Kidney capillary endothelial cell (primary cell): Measurements from ENCODE around the gene MAN2A2.
"Not testable (repeated sequence)": the region's sequence is repeated elsewhere in the genome, so short reads cannot be mapped to it uniquely, and the experiment has no call there.

Source experiments
- DNase-seq: peaks from one replicate; pipeline ENCODE4 v3.0.0-alpha.2; 2018; ENCODE audit warnings: low spot score

MAN2A2 gene

DNA sequence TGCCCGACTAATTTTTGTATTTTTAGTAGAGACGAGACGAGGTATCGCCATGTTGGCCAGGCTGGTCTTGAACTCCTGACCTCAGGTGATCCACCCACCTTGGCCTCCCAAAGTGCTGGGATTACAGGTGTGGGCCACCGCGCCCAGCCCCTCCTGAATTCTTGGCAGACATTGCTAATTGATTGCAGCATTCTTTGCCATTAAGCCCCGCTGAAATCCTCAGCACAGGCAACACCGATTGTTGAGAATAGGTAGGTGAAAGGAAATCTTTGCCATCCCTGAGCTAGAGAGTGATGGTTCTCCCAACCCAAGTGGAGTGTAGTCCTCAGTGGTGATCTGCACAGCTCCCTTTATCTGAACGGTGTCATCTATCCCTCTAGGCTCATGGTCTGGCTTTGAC lies 1.6 kb downstream of the MAN2A2 start:
- no peak for DNase-seq

DNA sequence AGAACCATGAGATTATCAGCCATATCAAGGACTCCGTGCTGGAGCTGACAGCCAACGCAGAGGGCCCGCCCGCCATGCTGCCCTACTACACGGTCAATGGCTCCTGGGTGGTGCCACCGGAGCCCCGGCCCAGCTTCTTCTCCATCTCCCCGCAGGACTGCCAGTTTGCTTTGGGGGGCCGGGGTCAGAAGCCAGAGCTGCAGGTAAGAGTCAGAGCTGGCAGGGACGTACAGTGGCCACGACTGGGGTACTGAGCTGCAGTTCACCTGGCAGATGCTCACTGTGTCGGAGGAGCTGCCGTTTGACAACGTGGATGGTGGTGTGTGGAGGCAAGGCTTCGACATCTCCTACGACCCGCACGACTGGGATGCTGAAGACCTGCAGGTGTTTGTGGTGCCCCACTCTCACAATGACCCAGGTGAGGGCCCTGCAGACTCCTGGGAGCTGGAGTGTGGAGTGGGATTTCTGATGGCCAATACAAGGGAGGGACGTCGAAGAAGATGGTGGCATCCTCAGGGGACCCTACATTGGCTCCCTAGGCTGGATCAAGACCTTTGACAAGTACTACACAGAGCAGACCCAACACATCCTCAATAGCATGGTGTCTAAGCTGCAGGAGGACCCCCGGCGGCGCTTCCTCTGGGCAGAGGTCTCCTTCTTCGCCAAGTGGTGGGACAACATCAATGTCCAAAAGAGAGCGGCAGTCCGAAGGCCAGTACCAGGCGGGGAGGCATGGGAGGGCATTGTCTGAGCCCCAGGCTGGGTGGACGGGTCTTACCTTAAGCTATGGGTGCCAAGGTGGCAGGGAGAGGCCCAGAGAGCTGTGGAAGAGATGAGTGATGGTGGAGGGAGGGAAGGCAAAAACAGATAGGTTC lies 2.4 kb downstream of the MAN2A2 start:
- no peak for DNase-seq

DNA sequence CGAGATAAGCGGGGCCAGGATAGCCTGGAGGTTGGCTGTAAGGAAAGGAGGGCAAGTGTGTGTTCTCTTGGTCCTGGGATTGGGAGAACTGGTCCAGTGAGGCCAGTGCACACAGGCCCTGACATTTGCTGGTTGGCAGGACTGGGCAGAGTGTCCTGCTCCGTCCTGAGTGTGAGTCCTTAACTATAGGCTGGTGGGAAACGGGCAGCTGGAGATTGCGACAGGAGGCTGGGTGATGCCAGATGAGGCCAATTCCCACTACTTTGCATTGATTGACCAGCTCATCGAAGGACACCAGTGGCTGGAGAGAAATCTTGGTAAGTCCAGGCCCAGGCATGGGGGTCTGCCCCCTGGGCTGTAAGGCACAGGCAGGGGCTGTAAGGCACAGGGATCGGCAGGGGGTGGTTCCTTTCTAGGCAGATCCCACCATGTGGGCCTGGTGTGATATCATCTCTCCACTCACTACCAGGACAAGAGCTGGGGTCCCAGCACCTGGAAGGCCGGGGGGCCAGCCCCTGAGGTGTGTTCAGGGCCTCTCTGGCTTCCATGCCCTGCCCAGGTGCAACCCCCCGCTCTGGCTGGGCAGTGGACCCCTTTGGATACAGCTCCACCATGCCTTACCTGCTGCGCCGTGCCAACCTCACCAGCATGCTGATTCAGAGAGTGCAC lies 3.2 kb downstream of the MAN2A2 start:
- DNase-seq, result no peak

DNA sequence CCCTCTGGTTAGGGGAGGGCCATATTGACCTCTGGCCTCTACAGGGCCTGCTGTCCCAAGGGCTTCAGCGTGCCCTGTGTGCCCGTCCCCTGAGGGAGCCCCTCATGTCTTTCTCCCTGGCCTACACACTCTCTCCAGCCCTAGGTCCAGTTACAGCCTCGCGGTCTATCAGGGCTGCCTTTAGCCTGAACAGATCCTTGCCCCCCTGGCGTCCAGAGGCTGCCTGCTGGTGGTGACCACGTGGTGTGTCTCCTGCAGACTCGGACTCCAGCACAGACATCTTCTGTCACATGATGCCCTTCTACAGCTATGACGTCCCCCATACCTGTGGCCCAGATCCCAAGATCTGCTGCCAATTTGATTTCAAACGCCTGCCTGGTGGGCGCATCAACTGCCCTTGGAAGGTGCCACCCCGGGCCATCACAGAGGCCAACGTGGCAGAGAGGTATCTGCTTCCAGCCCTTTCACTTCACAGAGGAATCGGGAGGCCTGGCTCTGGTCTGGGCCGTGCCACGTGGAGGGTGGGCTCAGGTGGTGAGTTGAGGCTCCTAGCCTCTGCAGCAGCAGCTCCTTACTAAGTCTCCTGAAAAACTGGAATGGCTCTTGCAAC lies 4.1 kb downstream of the MAN2A2 start:
- DNase-seq, result no peak

DNA sequence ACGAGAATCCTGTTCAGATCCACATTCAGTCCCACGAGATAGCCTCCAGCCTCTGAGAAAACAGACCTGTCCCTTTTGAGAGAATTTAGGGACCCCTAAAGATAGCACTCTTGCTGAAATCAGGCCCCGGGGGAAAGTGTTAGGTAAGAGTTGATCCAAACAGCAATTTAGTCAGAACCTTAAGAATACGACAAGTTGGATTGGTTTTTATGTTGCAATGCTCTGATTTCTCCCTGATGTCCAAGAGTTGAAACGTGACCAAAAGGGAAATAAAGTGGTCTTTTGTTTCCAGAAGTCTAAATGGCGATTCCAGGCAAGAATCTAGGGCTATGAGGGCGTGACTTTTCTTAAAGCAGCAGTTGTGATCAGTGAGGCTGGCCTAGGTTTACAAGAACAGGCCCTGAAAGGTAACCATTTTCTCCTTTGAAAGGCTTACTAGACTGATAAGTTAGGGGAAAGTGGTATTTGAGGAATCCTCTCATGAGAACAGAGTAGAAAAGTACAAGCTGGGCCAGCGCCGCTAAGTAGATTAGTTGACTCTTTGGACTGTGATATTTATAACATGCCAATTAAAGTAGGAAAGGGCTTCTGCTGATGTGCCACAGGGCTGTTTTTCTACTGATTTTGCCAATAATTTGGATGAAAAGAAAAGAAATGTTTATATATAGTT lies 4.9 kb downstream of the MAN2A2 start:
- no peak for DNase-seq

DNA sequence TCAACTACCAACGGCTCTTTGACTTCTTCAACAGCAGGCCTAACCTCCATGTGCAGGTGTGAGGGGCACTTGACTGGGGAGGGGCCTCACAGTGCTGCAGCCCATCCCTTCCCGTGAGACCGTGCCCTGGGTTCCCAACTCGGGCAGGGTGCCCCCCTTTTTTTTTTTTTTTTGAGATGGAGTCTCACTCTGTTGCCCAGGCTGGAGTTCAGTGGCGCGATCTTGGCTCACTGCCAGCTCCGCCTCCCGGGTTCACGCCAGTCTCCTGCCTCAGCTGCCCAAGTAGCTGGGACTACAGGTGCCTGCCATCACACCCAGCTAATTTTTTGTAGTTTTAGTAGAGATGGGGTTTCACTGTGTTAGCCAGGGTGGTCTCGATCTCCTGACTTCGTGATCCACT lies 6.3 kb downstream of the MAN2A2 start:
- not testable (repeated sequence) for DNase-seq

DNA sequence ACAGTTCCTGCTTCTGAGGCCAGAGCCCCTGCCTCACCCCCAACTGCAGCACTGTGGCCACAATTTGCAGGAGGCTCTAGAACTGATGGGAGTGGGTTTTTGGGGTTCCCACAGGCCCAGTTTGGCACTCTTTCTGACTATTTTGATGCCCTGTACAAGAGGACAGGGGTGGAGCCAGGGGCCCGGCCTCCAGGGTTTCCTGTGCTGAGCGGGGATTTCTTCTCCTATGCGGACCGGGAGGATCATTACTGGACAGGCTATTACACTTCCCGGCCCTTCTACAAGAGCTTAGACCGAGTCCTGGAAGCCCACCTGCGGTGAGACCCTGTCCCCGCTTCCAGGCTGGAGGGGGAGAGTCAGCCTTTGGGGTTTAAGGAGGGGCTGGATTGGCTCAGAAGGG lies 6.9 kb downstream of the MAN2A2 start:
- DNase-seq, result no peak

DNA sequence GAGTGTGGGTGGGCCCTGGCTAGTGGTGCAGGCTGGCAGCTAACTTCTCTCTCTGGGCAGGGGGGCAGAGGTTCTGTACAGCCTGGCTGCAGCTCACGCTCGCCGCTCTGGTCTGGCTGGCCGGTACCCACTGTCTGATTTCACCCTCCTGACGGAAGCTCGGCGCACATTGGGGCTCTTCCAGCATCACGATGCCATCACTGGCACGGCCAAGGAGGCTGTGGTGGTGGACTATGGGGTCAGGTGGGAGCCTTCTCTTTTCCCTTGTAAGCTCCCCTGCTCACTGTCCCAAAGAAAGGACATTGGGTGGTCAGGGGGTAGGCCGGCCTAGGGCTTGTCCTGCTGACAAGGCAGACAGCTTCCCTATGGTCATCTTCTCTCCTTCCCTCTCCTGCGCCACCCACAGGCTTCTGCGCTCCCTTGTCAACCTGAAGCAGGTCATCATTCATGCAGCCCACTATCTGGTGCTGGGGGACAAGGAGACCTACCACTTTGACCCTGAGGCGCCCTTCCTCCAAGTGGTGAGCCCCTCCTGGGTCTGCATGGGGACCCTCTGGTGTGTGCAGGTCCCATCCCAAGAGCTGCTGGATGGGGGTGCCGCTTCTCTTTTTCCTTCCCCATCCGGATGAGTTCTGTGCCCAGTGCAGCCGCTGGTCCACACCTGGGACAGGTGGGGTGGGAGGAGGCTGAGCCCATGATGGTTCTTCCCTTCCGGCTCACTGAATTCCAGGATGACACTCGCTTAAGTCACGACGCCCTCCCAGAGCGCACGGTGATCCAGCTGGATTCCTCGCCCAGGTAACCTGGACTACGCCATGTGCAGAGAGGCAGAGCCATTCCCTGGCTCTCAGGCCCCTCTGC lies 7.6 kb downstream of the MAN2A2 start:
- no peak for DNase-seq

DNA sequence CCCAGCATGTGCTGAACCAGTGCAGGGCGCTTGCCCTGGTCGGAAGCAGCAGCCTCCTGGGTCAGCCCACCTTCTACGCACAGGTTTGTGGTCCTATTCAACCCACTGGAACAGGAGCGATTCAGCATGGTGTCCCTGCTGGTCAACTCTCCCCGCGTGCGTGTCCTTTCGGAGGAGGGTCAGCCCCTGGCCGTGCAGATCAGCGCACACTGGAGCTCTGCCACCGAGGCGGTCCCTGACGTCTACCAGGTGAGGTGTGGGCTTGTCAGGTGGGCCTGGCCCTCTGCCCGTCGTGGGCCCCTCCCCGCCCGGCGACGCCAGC lies 8.2 kb downstream of the MAN2A2 start:
- DNase-seq, result no peak

DNA sequence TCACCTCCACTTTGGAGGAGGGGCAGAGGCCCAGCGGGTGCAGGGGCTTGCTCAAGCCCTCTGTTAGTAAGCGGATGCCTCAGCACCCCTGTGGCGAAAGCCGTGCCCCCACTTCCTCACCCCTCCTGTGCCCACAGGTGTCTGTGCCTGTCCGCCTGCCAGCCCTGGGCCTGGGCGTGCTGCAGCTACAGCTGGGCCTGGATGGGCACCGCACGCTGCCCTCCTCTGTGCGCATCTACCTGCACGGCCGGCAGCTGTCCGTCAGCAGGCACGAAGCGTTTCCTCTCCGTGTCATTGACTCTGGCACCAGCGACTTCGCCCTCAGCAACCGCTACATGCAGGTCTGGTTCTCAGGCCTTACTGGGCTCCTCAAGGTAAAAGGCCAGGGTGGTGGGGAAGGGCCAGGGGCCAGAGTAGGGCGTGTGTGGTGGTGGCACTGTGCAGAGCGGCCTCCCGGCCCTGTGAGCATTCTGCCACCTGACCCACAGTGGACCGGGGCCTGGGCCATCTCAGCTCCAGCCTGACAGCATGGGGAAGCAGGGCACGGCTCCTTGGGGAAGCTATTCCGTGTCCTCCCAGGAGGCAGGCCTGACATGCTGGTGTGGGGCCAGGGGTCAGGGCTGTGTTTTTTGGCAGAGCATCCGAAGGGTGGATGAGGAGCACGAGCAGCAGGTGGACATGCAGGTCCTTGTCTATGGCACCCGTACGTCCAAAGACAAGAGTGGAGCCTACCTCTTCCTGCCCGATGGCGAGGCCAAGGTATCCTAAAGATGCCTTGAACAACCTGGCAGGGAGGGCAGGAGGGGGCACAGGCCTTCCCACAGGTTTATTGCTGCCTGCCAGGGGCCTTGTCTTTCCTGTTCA lies 9.0 kb downstream of the MAN2A2 start:
- no peak for DNase-seq

DNA sequence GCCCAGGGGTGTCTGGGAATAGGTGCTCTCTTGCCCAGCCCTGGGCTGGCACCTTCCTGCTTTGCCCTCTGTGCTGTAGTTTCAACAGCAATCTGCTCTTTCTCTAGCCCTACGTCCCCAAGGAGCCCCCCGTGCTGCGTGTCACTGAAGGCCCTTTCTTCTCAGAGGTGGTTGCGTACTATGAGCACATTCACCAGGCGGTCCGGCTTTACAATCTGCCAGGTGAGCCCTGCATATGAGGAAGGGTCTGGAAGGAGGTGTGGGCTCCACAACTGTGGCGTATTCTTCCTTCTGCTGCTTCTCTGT lies 9.6 kb downstream of the MAN2A2 start:
- DNase-seq, result no peak

DNA sequence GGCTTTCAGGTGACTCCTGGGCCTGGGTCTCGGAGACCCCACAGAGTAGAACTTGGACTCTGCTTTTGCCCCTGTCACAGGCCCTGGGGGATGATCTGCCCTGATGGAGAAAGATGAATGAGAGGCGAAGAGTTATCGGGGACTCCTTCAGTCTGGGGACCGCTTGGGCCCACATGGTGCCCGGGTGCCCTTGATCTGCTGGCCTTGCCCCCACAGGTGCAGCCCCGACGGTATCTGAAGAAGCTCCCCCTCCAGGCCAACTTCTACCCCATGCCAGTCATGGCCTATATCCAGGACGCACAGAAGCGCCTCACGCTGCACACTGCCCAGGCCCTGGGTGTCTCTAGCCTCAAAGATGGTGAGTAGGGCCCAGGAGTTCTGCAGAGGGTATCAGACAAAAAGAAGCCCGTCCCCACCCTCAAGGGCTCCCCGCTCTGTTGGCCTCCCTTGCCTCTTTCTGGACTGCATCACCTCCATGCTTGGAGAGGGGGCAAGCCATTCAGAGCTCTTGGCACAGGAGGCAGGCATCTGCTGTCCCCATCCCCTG lies 10.4 kb downstream of the MAN2A2 start:
- no peak for DNase-seq

DNA sequence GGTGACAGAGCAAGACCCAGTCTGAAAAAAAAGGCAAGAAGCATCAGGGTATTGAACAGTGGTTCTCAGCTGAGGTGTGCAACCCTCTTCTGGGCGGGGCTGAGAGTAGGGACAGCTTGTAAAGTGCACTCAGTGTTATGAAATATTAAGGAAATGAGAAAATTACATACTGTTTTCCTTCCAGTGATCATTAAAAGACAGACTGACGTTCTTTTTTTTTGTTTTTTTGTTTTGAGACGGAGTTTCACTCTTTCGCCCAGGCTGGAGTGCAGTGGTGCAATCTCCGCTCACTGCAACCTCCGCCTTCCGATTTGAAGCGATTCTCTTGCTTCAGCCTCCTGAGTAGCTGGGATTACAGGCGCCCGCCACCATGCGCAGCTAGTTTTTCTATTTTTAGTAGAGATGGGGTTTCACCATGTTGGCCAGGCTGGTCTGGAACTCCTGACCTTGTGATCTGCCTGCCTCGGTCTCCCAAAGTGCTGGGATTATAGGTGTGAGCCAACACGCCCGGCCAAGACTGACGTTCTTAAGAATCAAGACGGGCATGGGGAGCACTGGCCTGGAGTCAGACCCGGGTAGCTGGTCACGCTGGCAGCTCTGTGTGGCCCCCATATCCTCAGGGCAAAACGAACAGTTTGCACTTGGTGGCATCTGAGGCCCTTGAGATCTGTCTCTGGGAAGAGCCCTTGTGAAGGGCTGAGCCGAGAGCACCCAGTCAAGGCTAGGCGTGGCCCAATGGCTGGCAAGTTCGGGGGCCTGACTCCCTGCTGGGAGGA lies 11.4 kb downstream of the MAN2A2 start:
- DNase-seq, result no peak

DNA sequence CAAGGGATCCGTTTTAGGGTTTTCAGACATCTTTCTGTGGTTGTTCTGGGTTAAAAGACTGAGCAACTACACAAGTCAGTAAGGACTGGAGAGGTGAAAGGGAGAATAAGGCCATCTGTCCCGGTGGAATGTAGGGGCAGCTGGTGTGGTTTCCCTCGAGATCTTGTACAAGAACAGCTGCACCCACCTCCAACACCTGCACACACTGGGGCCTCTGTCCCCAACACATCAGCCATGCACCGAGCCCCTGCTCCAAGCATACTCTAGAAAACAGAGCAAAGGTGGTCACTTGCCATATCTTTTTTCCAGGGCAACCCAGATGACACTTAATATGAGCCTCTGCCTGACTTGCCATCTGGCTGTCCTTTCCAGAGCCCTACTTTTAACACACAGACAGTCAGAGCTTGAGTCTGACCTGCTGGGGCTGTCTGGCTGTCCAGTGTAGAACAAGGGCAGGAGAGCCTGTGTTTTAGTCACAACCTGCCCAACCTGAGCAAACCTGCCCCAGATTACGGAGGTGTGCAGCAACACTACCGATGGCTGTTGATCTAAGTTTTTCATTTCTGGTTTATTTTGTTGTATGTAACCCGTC lies 12.2 kb downstream of the MAN2A2 start:
- DNase-seq, result no peak

DNA sequence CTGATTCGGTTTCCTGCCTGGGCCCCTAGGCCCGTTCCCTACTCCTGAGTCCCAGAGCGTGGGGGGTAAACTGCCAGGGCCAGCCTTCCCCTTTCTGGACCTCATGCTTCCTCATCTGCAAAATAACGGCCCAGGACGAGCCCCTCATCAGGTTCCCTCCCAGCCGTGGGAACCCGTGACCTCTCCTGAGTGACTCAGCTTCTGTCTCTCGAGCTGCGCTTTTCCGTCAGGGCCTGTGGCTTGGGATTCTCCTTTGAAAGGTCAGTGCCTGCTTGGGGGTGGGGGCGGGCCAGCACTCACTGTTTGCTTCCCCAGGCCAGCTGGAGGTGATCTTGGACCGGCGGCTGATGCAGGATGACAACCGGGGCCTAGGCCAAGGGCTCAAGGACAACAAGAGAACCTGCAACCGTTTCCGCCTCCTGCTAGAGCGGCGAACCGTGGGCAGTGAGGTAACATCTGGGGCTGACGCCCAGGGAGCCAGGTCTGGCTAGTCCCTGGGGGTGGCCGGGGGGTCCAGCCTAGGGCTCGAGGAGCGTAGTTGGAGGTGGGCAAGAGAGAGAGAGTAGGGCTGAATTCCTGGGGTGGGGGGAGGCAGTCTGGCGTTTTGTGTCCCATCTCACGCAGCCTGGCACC lies 12.8 kb downstream of the MAN2A2 start:
- no peak for DNase-seq

DNA sequence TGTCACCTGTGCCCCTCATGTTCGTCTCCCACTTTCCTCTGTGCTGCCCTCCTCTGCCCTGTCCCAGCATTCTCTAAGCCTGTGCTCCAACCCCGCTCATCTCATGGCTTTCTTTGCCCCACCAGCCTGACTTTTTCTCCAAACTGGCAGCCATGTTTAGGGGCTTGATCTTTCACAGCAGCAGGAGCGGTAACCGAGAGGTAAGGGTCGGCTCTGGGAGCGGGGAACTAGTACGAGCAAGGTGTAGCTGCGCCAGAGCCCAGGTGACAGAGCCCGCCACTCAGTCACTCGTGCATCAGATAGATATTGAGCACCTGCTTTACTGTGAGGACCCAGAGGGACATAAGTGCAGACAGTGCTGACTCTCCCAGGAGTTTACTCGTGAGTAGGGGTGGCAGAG lies 13.4 kb downstream of the MAN2A2 start:
- no peak for DNase-seq

DNA sequence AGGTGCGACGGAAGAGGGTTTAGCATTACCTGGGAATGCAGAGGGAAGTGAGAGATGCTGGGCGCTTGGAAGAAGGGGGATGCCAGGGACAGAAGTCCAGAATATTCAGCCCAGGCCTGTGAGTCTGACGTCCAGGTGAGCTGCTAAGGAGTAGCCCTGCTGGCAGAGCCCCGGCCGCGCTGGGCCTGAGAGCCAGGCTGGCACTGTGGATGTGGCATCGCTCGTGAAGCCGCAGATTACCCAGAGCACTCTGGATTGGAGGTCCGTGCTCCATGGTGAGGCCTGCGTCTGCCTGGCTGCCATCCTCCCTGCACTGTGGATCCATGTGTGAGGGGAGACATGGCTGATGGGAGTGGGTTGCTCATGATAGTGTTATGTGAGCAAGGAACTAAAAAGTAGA lies 14.5 kb downstream of the MAN2A2 start:
- DNase-seq, result no peak

DNA sequence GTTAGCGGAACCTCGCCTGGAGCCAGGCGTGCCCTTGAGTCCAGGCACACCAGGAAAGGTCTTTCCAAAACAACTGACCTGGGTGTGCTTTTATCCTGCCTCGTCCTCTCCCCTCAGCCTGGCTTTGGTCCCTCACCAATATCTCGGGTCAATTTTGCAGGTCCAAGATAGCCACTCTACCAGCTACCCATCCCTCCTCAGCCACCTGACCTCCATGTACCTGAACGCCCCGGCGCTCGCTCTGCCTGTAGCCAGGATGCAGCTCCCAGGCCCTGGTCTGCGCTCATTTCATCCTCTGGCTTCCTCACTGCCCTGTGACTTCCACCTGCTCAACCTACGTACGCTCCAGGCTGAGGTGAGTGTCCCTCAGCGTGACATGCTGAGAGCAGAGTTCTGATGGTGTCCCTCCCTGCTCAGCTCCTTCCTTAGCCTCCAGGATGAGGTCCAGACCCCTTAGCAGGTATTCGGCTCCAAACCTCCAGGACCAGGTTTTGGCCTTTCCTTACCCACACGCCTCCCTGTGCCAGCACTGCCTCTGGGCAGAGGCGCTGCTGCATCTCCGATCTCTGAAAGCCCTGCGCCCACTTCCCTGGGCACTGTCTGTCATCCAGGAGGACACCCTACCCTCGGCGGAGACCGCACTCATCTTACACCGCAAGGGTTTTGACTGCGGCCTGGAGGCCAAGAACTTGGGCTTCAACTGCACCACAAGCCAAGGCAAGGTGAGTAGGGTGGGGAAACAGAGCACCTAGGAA lies 15.1 kb downstream of the MAN2A2 start:
- DNase-seq, result no peak
